ENCODE measurements around the gene ADAMTS2. TPM values are rescaled to one million over a fixed set of nuclear protein-coding genes. Genes with fewer than 3 reads are reported as not detected.

The ADAMTS2 gene
- total RNA-seq, 1 donor from 2014 or later, result 7.7 TPM

DNA sequence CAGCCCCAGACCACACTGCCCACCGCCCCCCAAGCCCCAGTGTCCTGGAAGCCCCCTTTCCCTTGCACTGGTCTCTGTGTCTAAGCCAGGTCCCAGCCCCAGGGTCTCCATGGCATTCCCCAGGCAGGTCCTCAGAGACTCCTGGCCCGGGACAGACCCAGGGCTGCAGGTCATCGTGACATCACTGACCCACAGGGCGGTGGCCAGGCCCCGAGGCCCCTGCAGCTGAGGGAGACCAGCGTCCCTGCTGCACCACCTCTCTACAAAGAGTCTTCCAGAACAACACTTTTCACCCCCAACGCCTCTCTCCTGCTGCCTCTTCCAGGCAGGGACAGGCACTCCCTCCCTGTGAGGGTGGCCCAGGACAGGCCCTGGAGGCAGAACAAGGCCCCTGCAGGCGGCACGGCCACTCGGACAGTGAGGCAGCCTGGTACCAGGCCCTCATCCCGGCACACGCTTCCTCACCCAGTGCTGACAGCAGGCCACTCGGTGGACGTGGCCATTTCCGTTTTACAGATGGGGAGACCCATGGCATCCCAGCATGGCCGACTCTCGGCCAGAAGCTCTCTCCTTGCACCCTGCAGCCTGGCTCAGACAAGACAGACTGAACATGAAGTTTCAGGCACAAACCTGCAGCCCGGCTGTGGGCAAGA lies 136.4 kb downstream of the ADAMTS2 start:
- TF ChIP-seq, protein P1, sequence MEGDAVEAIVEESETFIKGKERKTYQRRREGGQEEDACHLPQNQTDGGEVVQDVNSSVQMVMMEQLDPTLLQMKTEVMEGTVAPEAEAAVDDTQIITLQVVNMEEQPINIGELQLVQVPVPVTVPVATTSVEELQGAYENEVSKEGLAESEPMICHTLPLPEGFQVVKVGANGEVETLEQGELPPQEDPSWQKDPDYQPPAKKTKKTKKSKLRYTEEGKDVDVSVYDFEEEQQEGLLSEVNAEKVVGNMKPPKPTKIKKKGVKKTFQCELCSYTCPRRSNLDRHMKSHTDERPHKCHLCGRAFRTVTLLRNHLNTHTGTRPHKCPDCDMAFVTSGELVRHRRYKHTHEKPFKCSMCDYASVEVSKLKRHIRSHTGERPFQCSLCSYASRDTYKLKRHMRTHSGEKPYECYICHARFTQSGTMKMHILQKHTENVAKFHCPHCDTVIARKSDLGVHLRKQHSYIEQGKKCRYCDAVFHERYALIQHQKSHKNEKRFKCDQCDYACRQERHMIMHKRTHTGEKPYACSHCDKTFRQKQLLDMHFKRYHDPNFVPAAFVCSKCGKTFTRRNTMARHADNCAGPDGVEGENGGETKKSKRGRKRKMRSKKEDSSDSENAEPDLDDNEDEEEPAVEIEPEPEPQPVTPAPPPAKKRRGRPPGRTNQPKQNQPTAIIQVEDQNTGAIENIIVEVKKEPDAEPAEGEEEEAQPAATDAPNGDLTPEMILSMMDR (conservative IDR thresholded peaks at IDR 0.05), result no peak
- H3K36me3 Mint-ChIP-seq, result no peaks in the 10 kb centered on the region
- H3K4me1 Mint-ChIP-seq (ENCODE audit: unreplicated experiment), result no peaks in the 10 kb centered on the region
- H3K27me3 Mint-ChIP-seq, result no peaks in the 10 kb centered on the region
- no peak overlapping the region for H3K4me3 Mint-ChIP-seq
- no peak overlapping the region for H3K27ac Mint-ChIP-seq
- no peak for DNase-seq (ENCODE audit: extremely low spot score, unreplicated experiment)
- no peaks in the 10 kb centered on the region for H3K9me3 Mint-ChIP-seq

DNA sequence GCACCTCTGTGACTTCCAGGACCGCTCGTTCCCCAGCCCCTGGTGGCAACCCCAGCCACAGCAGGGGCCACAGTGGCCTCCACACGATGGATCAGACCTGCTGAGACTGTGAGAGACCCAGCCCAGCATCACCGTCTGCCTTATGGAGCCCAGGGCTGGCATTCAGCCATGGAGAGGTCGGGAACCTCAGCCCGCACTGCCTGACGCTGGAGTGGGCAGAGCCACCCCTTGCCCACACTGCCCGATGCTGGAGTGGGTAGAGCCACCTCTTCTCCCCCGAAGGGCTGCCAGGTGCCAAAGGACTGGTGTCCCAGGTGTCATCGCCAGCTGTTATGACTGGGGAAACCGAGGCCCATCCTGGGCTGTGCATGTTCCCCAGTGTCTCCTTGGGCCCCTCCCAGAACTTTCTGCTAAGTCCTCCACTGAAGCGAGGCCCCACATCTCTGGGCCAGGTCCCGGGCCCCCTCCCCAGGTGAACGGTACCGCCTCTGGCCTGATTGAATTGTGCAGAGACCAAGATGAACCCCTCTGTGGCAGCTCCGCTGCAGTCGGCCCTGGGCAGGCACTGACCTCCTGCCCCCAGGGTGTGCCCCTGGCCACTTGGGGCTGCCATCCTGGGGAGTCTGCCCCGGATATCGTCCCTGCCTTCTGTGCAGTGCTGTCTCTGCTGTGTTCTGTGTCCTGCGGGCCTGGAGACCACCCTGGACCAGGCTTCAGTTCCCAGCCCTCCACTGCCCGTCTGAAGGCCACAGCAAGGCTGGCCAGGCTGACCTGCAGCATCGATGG lies 137.1 kb downstream of the ADAMTS2 start:
- Mint-ChIP-seq H3K4me3 (no peak overlapping the region), H3K27me3 (no peaks in the 10 kb centered on the region)

DNA sequence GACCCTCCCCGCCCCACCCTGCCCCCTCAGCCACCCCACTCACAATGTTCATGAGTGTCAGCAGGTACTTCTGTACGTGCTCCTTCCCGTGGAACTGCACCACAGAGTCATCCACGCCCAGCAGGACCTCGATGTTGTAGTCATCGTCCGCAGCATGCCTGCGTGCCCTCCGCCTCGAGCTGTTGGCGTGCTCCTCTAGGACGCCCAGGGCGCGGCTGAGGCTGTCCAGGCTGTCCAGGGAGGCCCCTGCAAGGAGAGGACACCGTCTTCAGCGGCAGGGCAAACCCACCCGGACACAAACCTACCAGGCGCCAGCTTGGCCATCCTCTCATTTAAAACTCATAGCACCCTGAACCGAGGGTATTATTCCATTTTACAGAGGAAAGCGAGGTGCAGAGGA lies 137.8 kb downstream of the ADAMTS2 start:
- Mint-ChIP-seq H3K4me3 (no peak overlapping the region), H3K27ac (no peak overlapping the region), H3K4me1 (ENCODE audit: unreplicated experiment) (no peaks in the 10 kb centered on the region), H3K27me3 (no peaks in the 10 kb centered on the region), H3K9me3 (no peaks in the 10 kb centered on the region), H3K36me3 (no peaks in the 10 kb centered on the region)
- TF ChIP-seq, protein P1 (conservative IDR thresholded peaks at IDR 0.05), result no peak
- no peak for DNase-seq (ENCODE audit: extremely low spot score, unreplicated experiment)

More for the DNA sequence above, 137.1 kb downstream of the ADAMTS2 start:
- no peaks in the 10 kb centered on the region for H3K36me3 Mint-ChIP-seq
- H3K27ac Mint-ChIP-seq, result no peak overlapping the region
- no peaks in the 10 kb centered on the region for H3K9me3 Mint-ChIP-seq
- no peaks in the 10 kb centered on the region for H3K4me1 Mint-ChIP-seq (ENCODE audit: unreplicated experiment)
- TF ChIP-seq, protein P1 (conservative IDR thresholded peaks at IDR 0.05), result no peak
- DNase-seq (ENCODE audit: extremely low spot score, unreplicated experiment), result no peak

DNA sequence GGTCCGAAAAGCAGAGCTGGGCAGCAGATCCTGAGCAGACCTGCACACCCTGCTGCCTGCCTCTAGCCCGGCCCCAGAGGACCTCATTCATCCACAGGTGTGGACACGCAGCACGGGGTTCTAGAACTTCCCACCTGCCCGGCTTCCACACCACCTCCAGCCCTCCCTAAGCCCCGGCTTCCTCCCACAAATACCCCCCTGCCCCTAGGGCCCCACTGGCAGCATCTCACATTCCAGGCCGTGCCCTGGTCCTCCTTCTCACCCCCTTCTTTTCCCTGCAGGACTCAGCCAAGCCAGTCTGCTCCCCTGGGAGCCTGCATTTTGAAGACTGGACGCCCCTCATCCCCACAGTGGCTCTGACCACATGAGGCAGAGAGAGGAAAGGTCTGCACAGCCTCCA lies 138.9 kb downstream of the ADAMTS2 start:
- no peaks in the 10 kb centered on the region for H3K4me1 Mint-ChIP-seq (ENCODE audit: unreplicated experiment)
- no peaks in the 10 kb centered on the region for H3K36me3 Mint-ChIP-seq
- no peak overlapping the region for H3K4me3 Mint-ChIP-seq
- TF ChIP-seq, protein P1 (conservative IDR thresholded peaks at IDR 0.05), result no peak
- H3K27me3 Mint-ChIP-seq, result no peaks in the 10 kb centered on the region
- no peaks in the 10 kb centered on the region for H3K9me3 Mint-ChIP-seq
- H3K27ac Mint-ChIP-seq, result no peak overlapping the region
- no peak for DNase-seq (ENCODE audit: extremely low spot score, unreplicated experiment)

DNA sequence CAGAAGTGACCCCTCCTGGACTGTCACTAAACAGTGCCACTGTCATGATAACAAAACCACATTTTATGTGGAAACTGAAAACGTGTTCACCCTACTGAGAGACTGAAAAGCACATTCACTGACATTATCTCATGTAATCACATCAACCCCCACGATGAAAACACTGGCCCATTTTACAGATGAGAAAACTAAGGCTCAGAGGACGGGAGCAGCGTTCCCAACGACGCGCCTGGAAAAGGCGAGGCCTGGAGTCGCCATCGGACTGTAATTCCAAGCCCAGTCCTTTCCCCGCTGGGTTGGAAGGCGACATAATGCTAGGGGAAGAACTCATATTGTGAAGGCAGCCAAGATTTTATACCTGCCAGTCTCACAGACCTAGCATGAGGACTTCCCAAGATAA lies 140.0 kb downstream of the ADAMTS2 start:
- DNase-seq (ENCODE audit: extremely low spot score, unreplicated experiment), result no peak
- H3K27ac Mint-ChIP-seq, result no peak overlapping the region
- H3K9me3 Mint-ChIP-seq, result peaks cover 8% of the 10 kb centered on the region
- H3K36me3 Mint-ChIP-seq, result no peaks in the 10 kb centered on the region
- no peak overlapping the region for H3K4me3 Mint-ChIP-seq
- no peaks in the 10 kb centered on the region for H3K27me3 Mint-ChIP-seq
- TF ChIP-seq, protein P1 (conservative IDR thresholded peaks at IDR 0.05), result no peak
- no peaks in the 10 kb centered on the region for H3K4me1 Mint-ChIP-seq (ENCODE audit: unreplicated experiment)
